Mesendoderm (in vitro differentiated cells): Measurements from ENCODE around the gene SIGLEC5.
A peak's percentile ranks its signal among the peaks of the same experiment; 100 is the strongest.

Source experiments
- DNase-seq: peaks from one replicate; pipeline ENCODE4 v3.0.0; 2013
- H2AK5ac ChIP-seq: 2 replicates; pipeline ENCODE4 v1.6.1; 2013; ENCODE audit warnings: low read length, inconsistent platforms
- H2BK120ac ChIP-seq: 2 replicates; pipeline ENCODE4 v1.6.1; 2013; ENCODE audit warnings: low read depth, mild to moderate bottlenecking, low read length, moderate library complexity, mixed read lengths
- H2BK15ac ChIP-seq: replicated peaks from 2 replicates; pipeline ENCODE4 v1.6.1; 2013; ENCODE audit warnings: low read depth, mild to moderate bottlenecking, moderate library complexity
- H2BK5ac ChIP-seq: 2 replicates; pipeline ENCODE4 v1.6.1; 2013; ENCODE audit warnings: low read length, inconsistent platforms
- H3K18ac ChIP-seq: 2 replicates; pipeline ENCODE4 v1.6.1; 2013; ENCODE audit warnings: mild to moderate bottlenecking, low read length, mixed read lengths
- H3K23ac ChIP-seq: one replicate; pipeline ENCODE4 v1.6.1; 2013; ENCODE audit warnings: low read length
- H3K27ac ChIP-seq: 2 replicates; pipeline ENCODE4 v1.5.1; 2013; ENCODE audit warnings: low read depth, mild to moderate bottlenecking, inconsistent platforms, low read length, moderate library complexity
- H3K27me3 ChIP-seq: 2 replicates; pipeline ENCODE4 v1.6.1; 2013; ENCODE audit warnings: low read length, control low read depth, mild to moderate bottlenecking, inconsistent platforms; ENCODE audit not compliant: insufficient read depth, poor library complexity
- H3K36me3 ChIP-seq: 2 replicates; pipeline ENCODE4 v1.6.1; 2013; ENCODE audit warnings: low read length, inconsistent platforms; ENCODE audit not compliant: control insufficient read depth, insufficient read depth
- H3K4ac ChIP-seq: one replicate; pipeline ENCODE4 v1.6.1; 2013; ENCODE audit warnings: low read depth, mild to moderate bottlenecking, low read length, moderate library complexity
- H3K4me1 ChIP-seq: 2 replicates; pipeline ENCODE4 v1.6.1; 2013; ENCODE audit warnings: low read depth, low read length, inconsistent platforms; ENCODE audit not compliant: control insufficient read depth
- H3K4me2 ChIP-seq: 2 replicates; pipeline ENCODE4 v1.6.1; 2013; ENCODE audit warnings: low read length
- H3K4me3 ChIP-seq: 2 replicates; pipeline ENCODE4 v1.5.1; 2013; ENCODE audit warnings: mild to moderate bottlenecking, low read length
- H3K56ac ChIP-seq: one replicate; pipeline ENCODE4 v1.6.1; 2013; ENCODE audit warnings: low read length
- H3K79me1 ChIP-seq: 2 replicates; pipeline ENCODE4 v1.6.1; 2013; ENCODE audit warnings: low read length, inconsistent platforms
- H3K79me2 ChIP-seq: 2 replicates; pipeline ENCODE4 v1.6.1; 2013; ENCODE audit warnings: mild to moderate bottlenecking, low read length; ENCODE audit not compliant: control insufficient read depth, insufficient read depth
- H3K9ac ChIP-seq: 2 replicates; pipeline ENCODE4 v1.6.1; 2013; ENCODE audit warnings: low read length, inconsistent platforms
- H4K5ac ChIP-seq: one replicate; pipeline ENCODE4 v1.6.1; 2013; ENCODE audit warnings: low read length
- H4K8ac ChIP-seq: one replicate; pipeline ENCODE4 v1.6.1; 2013; ENCODE audit warnings: low read depth, mild to moderate bottlenecking, control low read depth, low read length, moderate library complexity
- WGBS: extraction: QIAGEN DNeasy Blood & Tissue Kit; methylation state at CpG from one replicate; pipeline ENCODE4 v1.1.7; 2013; ENCODE audit warnings: low lambda C conversion rate, missing lambda C conversion rate; ENCODE audit not compliant: insufficient coverage; ENCODE audit errors: extremely low coverage; 5-methylcytosine and 5-hydroxymethylcytosine counted together

The SIGLEC5 gene

GRCh38 chr19:51594774-51595109 lies 35.5 kb downstream of the SIGLEC5 start:
- no peak for DNase-seq
- Histone ChIP-seq H3K36me3 (no peaks in the 10 kb centered on the region), H3K4me3 (peak overlapping the region; percentile 1), H3K18ac (no peak overlapping the region), H4K5ac (no peak overlapping the region), H3K79me1 (no peaks in the 10 kb centered on the region), H3K9ac (peak overlapping the region; percentile 18), H3K27me3 (no peaks in the 10 kb centered on the region), H2BK120ac (no peak overlapping the region), H3K79me2 (no peaks in the 10 kb centered on the region), H3K4me2 (peak overlapping the region; percentile 10), H2AK5ac (no peak overlapping the region), H3K4me1 (no peaks in the 10 kb centered on the region), H4K8ac (no peak overlapping the region), H3K23ac (no peak overlapping the region), H2BK5ac (no peak overlapping the region), H3K56ac (peak overlapping the region; percentile 78), H3K27ac (no peak overlapping the region), H2BK15ac (no peak overlapping the region), H3K4ac (no peak overlapping the region)
- WGBS, result no CpG with 5 or more reads among the region's 6 CpGs

DNA sequence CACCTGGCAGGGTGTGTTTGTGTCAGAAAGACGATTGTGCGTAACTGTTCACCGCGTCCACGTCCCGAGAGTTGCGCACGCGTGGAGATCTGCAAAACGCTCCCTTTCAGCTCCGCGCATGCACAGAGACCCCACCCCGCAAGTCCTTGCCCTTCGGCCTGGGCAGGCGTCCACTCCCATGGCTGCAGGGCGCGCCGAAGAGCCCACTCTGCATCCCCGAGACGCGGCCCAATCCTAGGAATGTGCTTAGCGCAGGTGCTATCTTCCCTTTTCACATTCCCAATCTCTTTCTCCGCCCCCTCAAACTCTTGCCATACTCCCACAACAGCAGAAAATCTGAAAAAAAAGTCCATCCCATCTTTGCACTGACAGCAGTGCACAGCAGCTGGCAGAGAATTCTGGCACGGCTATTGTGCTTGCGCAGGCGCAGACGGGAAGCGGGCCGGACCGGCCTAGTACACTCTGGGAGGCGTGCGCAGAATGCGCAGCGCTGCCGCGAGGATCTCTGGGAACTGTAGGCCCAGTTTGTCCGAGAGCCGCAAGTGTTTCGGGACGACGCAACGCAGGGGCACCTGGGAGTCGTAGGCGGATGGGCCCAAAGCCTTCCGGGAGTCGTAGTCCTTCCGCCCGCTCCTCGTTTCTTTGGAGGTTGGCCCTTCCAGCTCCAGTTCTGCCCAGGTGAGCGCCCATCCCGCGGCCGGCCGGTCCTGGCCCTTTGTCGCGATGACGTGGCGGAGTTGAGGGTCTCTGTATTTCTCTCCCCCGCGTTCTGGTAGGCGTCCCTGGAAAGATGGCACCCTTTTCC lies 36.0 kb downstream of the SIGLEC5 start:
- H3K27ac ChIP-seq, result no peak overlapping the region
- H3K9ac ChIP-seq, result peak overlapping the region; percentile 75
- no peak overlapping the region for H2AK5ac ChIP-seq
- no peaks in the 10 kb centered on the region for H3K27me3 ChIP-seq
- no peaks in the 10 kb centered on the region for H3K4me1 ChIP-seq
- peak overlapping the region; percentile 76 for H3K4me3 ChIP-seq
- WGBS, result no CpG with 5 or more reads among the region's 61 CpGs
- no peak overlapping the region for H4K8ac ChIP-seq
- no peak overlapping the region for H2BK5ac ChIP-seq
- no peak overlapping the region for H2BK15ac ChIP-seq
- peak overlapping the region; percentile 78 for H3K56ac ChIP-seq
- H3K23ac ChIP-seq, result no peak overlapping the region
- no peak overlapping the region for H4K5ac ChIP-seq
- no peak overlapping the region for H3K18ac ChIP-seq
- no peak overlapping the region for H2BK120ac ChIP-seq
- peak; percentile 98 for DNase-seq
- H3K79me1 ChIP-seq, result no peaks in the 10 kb centered on the region
- H3K4ac ChIP-seq, result no peak overlapping the region
- H3K4me2 ChIP-seq, result peak overlapping the region; percentile 99
- no peaks in the 10 kb centered on the region for H3K79me2 ChIP-seq
- H3K36me3 ChIP-seq, result no peaks in the 10 kb centered on the region

DNA sequence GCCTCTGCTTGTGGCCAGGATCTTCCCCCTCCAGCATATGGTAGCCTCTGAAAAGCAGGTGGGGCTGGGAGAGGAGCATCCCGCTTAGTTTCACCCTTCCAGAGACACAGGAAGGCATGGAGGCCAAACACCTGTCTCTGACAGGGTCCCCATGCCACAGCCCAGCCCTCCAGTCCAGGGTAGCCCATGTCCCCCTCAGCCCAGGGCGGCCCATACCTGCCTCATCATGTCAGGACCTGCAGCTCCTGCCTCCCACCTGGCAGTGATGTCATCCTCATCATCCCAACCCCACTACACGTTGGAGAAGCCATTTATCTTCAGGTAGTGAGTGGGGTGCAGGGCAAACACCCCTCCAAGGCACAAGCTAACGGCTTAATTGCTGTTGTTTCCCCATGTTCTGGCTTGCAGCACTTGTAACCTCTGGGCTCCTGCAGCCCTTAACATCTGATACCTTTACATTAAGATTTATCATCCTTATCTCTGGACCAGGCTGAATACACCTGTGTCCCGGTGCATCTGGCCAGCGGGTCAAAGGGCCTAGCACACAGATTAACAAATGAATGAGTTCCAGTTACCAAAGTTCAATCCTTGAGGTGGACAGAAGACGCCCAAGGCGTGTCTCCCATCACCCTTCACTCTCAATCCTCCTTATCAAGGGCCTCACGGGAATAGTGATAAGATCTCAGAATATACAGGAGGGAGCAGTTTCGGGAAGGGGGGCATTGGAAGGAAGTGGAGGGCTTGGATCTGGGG lies 36.9 kb downstream of the SIGLEC5 start:
- peak; percentile 8 for DNase-seq
- Histone ChIP-seq H3K79me2 (no peaks in the 10 kb centered on the region), H2AK5ac (no peak overlapping the region), H4K8ac (no peak overlapping the region), H3K23ac (no peak overlapping the region), H3K4me3 (peak overlapping the region; percentile 76), H3K56ac (peak overlapping the region; percentile 75), H2BK120ac (no peak overlapping the region), H3K36me3 (no peaks in the 10 kb centered on the region), H2BK15ac (no peak overlapping the region), H3K4me1 (no peaks in the 10 kb centered on the region), H3K4me2 (peak overlapping the region; percentile 99), H3K27me3 (no peaks in the 10 kb centered on the region), H3K9ac (peak overlapping the region; percentile 75), H3K4ac (no peak overlapping the region), H2BK5ac (no peak overlapping the region), H3K27ac (no peak overlapping the region), H3K18ac (no peak overlapping the region), H3K79me1 (no peaks in the 10 kb centered on the region), H4K5ac (no peak overlapping the region)
- WGBS, result no CpG with 5 or more reads among the region's 10 CpGs

- Histone ChIP-seq H3K9ac (no peak overlapping the region), H4K8ac (no peak overlapping the region), H2BK5ac (no peak overlapping the region), H3K4me3 (no peak overlapping the region), H3K79me1 (no peaks in the 10 kb centered on the region), H3K36me3 (no peaks in the 10 kb centered on the region), H3K4me1 (no peaks in the 10 kb centered on the region), H3K23ac (no peak overlapping the region), H3K4me2 (no peak overlapping the region), H3K27ac (no peak overlapping the region), H3K56ac (no peak overlapping the region), H2BK120ac (no peak overlapping the region), H3K79me2 (no peaks in the 10 kb centered on the region), H3K18ac (no peak overlapping the region), H2AK5ac (no peak overlapping the region), H3K4ac (no peak overlapping the region), H3K27me3 (no peaks in the 10 kb centered on the region), H2BK15ac (no peak overlapping the region), H4K5ac (no peak overlapping the region)
- no peak for DNase-seq
- no CpG with 5 or more reads among the region's 1 CpG for WGBS
Measured at GRCh38 chr19:51592521-51592920, 37.7 kb downstream of the SIGLEC5 start.

- Histone ChIP-seq H3K4ac (no peak overlapping the region), H2BK120ac (no peak overlapping the region), H4K8ac (no peak overlapping the region)
Measured at GRCh38 chr19:51590441-51590840, 39.8 kb downstream of the SIGLEC5 start.

More at GRCh38 chr19:51590441-51590840, 39.8 kb downstream of the SIGLEC5 start:
- no peak overlapping the region for H3K56ac ChIP-seq
- H3K9ac ChIP-seq, result no peak overlapping the region
- no peak overlapping the region for H2AK5ac ChIP-seq
- no peak for DNase-seq
- H2BK15ac ChIP-seq, result no peak overlapping the region
- H3K4me2 ChIP-seq, result no peak overlapping the region
- H4K5ac ChIP-seq, result no peak overlapping the region
- no CpG with 5 or more reads among the region's 3 CpGs for WGBS
- H3K79me1 ChIP-seq, result no peaks in the 10 kb centered on the region
- no peak overlapping the region for H3K18ac ChIP-seq
- no peaks in the 10 kb centered on the region for H3K79me2 ChIP-seq
- no peaks in the 10 kb centered on the region for H3K4me1 ChIP-seq
- peaks cover 2% of the 10 kb centered on the region for H3K36me3 ChIP-seq
- H2BK5ac ChIP-seq, result no peak overlapping the region
- no peak overlapping the region for H3K23ac ChIP-seq
- H3K4me3 ChIP-seq, result no peak overlapping the region
- H3K27ac ChIP-seq, result no peak overlapping the region
- H3K27me3 ChIP-seq, result no peaks in the 10 kb centered on the region
